ENCODE measurements around the gene ARHGEF25.

Gene ARHGEF25

GRCh38 chr12:57612711-57613426 lies 1.6 kb downstream of the ARHGEF25 start:
- DNase-seq (ENCODE audit: low spot score) (no peak), ATAC-seq (ENCODE audit: low read depth) (no peak)
- Histone ChIP-seq H3K27me3 (ENCODE audit: insufficient read depth, poor library complexity, severe bottlenecking) (no peaks in the 10 kb centered on the region), H3K27ac (ENCODE audit: poor library complexity, severe bottlenecking) (no peak overlapping the region), H3K4me1 (ENCODE audit: insufficient read depth, poor library complexity, severe bottlenecking) (no peaks in the 10 kb centered on the region), H3K9me3 (ENCODE audit: severe bottlenecking) (no peaks in the 10 kb centered on the region), H3K4me3 (ENCODE audit: severe bottlenecking) (no peak overlapping the region), H3K36me3 (ENCODE audit: low read depth) (no peaks in the 10 kb centered on the region)
- no peak for TF ChIP-seq CTCF (IDR thresholded peaks at IDR 0.05; ENCODE audit: poor library complexity, severe bottlenecking)

GRCh38 chr12:57613427-57614109 lies 2.3 kb downstream of the ARHGEF25 start:
- Histone ChIP-seq H3K9me3 (ENCODE audit: severe bottlenecking) (no peaks in the 10 kb centered on the region), H3K36me3 (ENCODE audit: low read depth) (no peaks in the 10 kb centered on the region), H3K27me3 (ENCODE audit: insufficient read depth, poor library complexity, severe bottlenecking) (no peaks in the 10 kb centered on the region), H3K4me3 (ENCODE audit: severe bottlenecking) (no peak overlapping the region), H3K27ac (ENCODE audit: poor library complexity, severe bottlenecking) (no peak overlapping the region), H3K4me1 (ENCODE audit: insufficient read depth, poor library complexity, severe bottlenecking) (no peaks in the 10 kb centered on the region)
- ATAC-seq (ENCODE audit: low read depth) (no peak), DNase-seq (ENCODE audit: low spot score) (no peak)
- no peak for TF ChIP-seq CTCF (IDR thresholded peaks at IDR 0.05; ENCODE audit: poor library complexity, severe bottlenecking)

- Histone ChIP-seq H3K27ac (ENCODE audit: poor library complexity, severe bottlenecking) (no peak overlapping the region), H3K27me3 (ENCODE audit: insufficient read depth, poor library complexity, severe bottlenecking) (peaks cover 6% of the 10 kb centered on the region), H3K4me1 (ENCODE audit: insufficient read depth, poor library complexity, severe bottlenecking) (no peaks in the 10 kb centered on the region), H3K9me3 (ENCODE audit: severe bottlenecking) (no peaks in the 10 kb centered on the region), H3K4me3 (ENCODE audit: severe bottlenecking) (no peak overlapping the region), H3K36me3 (ENCODE audit: low read depth) (no peaks in the 10 kb centered on the region)
- DNase-seq (ENCODE audit: low spot score), result no peak
- TF ChIP-seq CTCF (IDR thresholded peaks at IDR 0.05; ENCODE audit: poor library complexity, severe bottlenecking), result no peak
- no peak for ATAC-seq (ENCODE audit: low read depth)
These were observed 3.1 kb downstream of the ARHGEF25 start for GRCh38 chr12:57614178-57614947.

- H3K4me3 ChIP-seq (ENCODE audit: severe bottlenecking), result no peak overlapping the region
These were observed 3.8 kb downstream of the ARHGEF25 start for GRCh38 chr12:57614948-57615500.

More at GRCh38 chr12:57614948-57615500, 3.8 kb downstream of the ARHGEF25 start:
- peaks cover 13% of the 10 kb centered on the region for H3K27me3 ChIP-seq (ENCODE audit: insufficient read depth, poor library complexity, severe bottlenecking)
- H3K27ac ChIP-seq (ENCODE audit: poor library complexity, severe bottlenecking), result no peak overlapping the region
- H3K4me1 ChIP-seq (ENCODE audit: insufficient read depth, poor library complexity, severe bottlenecking), result no peaks in the 10 kb centered on the region
- no peak for ATAC-seq (ENCODE audit: low read depth)
- DNase-seq (ENCODE audit: low spot score), result no peak
- no peak for TF ChIP-seq CTCF (IDR thresholded peaks at IDR 0.05; ENCODE audit: poor library complexity, severe bottlenecking)
- H3K9me3 ChIP-seq (ENCODE audit: severe bottlenecking), result no peaks in the 10 kb centered on the region
- H3K36me3 ChIP-seq (ENCODE audit: low read depth), result no peaks in the 10 kb centered on the region
